NOMO-1 treated with DMSO at 0.1 percent for 48 hours (cell line): ENCODE measurements around the gene PHKA1.
"Not testable (repeated sequence)": the region's sequence is repeated elsewhere in the genome, so short reads cannot be mapped to it uniquely, and the experiment has no call there.

Experiments used
- DNase-seq: peaks from one replicate; lab custom pipeline; 2025; ENCODE audit not compliant: unreplicated experiment; lab: John Stamatoyannopoulos, UW

PHKA1 gene

DNA sequence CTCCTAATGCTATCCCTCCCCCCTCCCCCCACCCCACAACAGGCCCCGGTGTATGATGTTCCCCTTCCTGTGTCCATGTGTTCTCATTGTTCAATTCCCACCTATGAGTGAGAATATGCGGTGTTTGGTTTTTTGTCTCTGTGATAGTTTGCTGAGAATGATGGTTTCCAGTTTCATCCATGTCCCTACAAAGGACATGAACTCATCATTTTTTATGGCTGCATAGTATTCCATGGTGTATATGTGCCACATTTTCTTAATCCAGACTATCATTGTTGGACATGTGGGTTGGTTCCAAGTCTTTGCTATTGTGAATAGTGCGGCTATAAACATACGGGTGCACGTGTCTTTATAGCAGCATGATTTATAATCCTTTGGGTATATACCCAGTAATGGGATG is 44.6 kb downstream of the PHKA1 start:
- DNase-seq = not testable (repeated sequence)

DNA sequence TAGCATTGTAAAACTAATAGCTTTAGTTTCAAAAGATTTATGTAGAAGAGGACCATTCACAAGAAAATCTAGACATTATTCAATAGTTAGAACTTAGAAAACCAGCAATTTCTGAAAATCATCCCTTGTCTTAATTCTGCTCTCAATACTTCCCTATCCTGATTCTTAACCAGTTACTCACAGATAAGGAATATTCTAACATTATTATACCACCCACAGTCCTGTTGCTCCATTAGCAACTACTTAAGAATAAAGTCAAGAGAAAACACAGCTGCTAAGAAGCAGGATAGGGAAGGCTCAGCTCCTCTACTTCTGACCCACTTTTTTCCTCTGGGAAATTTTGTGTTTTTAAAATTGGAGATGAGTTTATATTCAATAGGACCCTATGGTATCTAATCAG is 47.7 kb downstream of the PHKA1 start:
- DNase-seq = no peak

- DNase-seq = no peak
Measured at GRCh38 chrX:72663737-72664136, 50.4 kb downstream of the PHKA1 start.

GRCh38 chrX:72662020-72662747 is 51.9 kb downstream of the PHKA1 start:
- no peak for DNase-seq

DNA sequence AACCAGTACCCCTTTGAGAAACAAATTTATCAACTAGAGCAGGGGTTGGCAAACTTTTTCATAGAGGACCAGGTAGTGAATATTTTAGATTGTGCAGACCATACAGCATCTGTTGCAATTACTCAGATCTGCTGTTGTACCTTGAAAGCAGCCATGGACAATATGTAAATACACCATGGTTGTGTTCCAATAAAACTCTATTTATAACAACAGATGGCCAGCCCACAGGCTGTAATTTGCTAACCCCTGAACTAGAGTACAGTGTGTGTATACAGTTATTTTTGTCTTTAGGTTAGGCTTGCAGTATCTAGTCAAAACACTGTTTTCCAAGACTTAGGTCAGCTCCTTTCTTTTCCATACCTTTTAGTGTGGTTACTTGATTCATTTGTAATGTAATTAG is 54.4 kb downstream of the PHKA1 start:
- DNase-seq = no peak

- no peak for DNase-seq
Measured at GRCh38 chrX:72652082-72652481, 62.0 kb downstream of the PHKA1 start.

GRCh38 chrX:72644946-72645345 is 69.2 kb downstream of the PHKA1 start:
- DNase-seq = peak; percentile 35

GRCh38 chrX:72641611-72642010 is 72.5 kb downstream of the PHKA1 start:
- DNase-seq = no peak

GRCh38 chrX:72635930-72636329 is 78.2 kb downstream of the PHKA1 start:
- DNase-seq = no peak

DNA sequence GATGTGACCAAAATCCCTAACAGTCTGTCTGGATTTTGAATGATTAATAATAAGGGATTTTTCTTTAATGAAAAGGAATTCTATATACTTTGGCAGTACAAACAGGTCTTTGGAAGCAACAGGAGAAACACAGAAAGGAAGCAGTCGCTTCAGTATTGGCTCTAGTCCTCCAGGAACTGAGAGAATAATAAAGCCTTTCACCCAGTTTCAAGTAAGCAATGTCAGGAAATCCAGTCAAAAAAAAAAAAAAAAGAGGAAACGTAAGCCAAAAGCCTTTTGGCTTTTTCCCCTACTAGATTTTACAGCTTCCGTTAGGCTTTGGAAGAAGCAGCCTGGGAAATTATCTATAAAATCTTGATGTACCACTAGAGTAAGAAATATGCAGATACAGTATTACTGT is 79.8 kb downstream of the PHKA1 start:
- no peak for DNase-seq

- DNase-seq = no peak
Measured at GRCh38 chrX:72630185-72630584, 83.9 kb downstream of the PHKA1 start.

GRCh38 chrX:72624194-72624593 is 89.9 kb downstream of the PHKA1 start:
- DNase-seq = no peak

DNA sequence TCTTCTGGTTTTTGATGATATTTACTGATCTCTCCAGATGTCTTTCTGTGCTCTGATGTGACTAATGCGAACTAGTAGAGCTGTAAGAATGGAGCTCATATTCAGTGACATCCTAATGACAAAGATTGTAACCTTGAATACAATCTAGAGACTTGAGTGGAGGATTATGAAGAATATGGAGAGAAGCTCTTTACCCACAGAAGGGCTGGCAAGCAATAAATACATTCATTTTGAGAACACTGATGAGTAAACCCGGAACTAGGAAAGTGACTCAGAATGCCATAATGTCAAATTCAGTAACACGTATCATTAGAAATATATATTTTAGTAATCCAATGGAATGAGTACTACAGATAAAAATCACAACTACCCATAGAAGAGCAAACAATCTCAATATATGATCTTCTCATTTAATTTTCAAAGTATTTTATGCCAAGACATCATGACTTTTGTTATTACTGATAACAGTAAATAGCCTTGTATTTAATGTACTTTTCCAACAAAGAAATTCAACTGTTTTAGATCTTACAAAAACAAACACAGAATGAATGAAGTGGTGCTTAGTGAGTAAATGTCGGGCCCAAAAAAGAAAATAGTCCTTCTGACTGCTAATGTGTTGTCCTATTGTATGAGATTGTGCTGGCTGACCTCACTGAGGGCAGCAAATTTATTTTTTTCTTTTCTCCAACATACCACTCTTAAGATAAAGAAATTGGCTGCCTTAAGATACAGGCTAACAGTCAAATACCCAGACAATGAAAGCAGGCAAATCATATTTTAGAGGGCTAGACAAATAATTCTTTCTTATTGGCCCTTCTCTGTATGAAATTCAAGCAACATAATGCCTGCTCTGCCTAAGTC is 92.3 kb downstream of the PHKA1 start:
- DNase-seq = no peak

DNA sequence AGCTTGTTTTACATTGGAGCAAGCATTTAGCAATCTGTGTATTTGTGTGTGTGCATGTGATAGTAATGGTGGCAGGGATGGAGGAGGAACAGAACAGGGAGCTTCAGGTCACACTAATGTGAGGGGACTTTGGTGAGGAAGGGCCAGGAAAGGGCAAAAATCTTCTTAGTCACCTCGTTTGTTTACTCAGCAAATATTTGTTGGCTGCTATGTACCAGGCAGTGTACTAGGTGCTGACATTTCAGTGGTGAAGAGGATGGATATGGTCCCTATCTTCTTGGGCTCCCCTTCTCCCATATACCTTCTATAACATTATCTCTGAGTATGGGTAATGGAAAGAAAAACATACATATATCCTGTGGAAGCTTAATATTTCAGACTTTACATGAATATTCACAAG is 92.9 kb downstream of the PHKA1 start:
- no peak for DNase-seq

GRCh38 chrX:72620550-72621145 is 93.5 kb downstream of the PHKA1 start:
- peak; percentile 30 for DNase-seq

DNA sequence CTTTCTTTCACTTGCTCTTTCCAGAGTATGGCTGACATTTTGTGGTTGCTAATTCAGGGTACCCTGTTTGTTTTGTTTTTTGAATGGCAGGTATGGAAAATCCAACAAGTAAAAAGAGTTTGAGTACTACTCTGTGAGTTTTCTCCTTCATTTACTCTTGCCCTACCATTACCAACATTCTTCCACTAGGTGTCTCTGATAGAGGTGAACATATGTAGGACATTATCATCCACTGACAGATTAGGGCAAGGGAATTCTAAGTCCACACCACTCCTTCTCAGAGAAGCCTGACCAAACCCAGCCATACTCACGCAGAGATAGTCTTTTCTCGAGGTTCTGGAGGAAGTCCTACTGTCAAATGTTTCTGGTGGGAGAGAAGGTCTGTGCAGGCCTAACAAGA is 104.8 kb downstream of the PHKA1 start:
- DNase-seq = no peak

DNA sequence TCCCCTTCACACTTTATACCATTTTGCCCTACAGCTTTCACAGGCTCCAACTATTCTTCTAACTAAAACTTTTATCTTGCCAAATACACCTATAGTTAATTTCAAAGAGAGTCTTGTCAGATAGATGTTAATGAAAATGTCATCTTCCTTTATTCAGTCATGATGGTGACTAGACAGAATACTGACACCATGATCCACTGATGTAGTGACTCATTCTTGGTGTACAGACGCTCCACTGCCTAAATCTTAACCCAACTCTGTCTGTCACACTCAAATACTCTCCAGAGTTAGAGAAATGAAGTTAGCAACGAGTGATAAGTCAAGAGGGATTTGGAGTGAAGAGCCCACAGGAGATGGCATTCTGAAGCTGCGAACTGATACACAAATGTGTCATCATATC is 109.4 kb downstream of the PHKA1 start:
- DNase-seq = no peak

DNA sequence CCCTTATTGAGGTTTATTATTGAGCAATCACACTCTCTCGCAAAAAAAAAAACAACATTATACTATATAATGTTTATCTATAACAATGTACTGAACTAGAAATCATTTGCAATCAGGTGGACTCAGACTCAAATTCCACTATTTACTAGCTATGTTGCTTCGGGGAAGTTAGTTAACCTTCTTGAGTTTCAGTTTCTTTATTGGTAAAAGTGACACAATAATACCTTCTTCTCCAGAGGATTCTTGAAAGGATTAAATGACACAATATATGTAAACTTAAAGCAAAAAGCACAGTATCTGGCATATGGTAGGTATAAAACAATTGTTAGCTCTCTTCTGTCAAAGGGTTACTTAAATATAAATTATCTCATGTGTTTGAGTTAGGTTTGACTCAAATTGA is 110.0 kb downstream of the PHKA1 start:
- peak; percentile 18 for DNase-seq

- DNase-seq = not testable (repeated sequence)
Measured at GRCh38 chrX:72591038-72591437, 123.1 kb downstream of the PHKA1 start.

- DNase-seq = no peak
Measured at GRCh38 chrX:72584163-72584562, 129.9 kb downstream of the PHKA1 start.

DNA sequence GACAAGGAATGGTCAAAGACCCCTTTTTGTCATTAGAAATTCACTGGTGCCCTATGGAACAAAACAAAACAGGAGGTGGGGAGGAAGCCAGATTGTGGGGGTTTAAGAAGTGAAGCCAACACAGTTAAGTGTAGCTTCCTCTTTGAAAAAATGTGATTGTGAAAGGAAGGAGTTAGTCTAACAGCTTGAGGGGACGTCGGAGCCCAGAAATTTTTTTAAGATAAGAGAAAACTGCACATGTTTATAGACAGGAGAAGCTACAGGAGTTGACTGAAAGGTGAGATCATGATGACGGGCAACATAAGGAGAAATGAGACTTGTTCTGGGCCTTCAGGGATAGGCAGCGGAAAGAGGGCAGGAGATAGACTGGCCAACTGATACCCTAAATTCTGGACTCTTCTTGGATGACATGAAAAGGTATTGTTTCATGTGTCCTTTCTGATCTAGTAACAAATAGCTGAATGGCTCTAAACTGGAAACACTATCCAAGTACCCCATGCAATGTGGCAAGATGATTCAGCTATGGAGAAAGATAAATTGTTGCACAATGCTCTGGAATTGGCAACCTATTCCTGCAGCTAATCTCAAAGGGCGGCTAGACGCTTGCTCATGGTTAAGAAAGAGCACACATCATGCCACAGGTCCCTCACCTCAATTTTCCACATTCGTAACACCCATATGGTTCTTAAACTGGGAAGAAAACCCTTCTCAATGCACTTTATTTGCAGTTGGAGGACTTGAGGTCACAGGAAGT is 137.8 kb downstream of the PHKA1 start:
- DNase-seq = peak; percentile 51
